CD4-positive, alpha-beta T cell treated with Interleukin-10 for 1 hour (primary cell): ENCODE measurements around the gene NDRG3.
"Not testable (repeated sequence)": the region's sequence is repeated elsewhere in the genome, so short reads cannot be mapped to it uniquely, and the experiment has no call there.

ENCODE experiments used
- DNase-seq: peaks from one replicate; pipeline ENCODE4 v3.0.0-alpha.2; 2020

NDRG3 gene

DNA sequence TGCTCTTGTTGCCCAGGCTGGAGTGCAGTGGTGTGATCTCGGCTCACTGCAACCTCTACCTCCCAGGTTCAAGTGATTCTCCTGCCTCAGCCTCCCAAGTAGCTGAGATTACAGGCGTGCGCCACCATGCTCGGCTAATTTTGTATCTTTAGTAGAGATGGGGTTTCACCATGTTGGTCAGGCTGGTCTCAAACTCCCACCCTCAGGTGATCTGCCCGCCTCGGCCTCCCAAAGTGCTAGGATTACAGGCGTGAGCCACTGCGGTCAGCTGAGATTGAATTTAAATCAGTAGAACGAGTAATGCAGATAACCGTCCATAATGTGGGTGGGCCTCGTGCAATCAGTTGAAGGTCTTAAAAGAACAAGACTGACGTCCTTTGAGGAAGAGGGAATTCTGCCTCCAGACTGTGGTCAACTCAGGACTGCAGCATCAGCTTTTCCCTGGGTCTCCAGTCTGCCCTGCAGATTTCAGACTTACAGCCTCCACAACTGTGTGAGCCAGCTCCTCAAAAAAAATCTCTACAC lies 107.0 kb downstream of the NDRG3 start:
- not testable (repeated sequence) for DNase-seq

DNA sequence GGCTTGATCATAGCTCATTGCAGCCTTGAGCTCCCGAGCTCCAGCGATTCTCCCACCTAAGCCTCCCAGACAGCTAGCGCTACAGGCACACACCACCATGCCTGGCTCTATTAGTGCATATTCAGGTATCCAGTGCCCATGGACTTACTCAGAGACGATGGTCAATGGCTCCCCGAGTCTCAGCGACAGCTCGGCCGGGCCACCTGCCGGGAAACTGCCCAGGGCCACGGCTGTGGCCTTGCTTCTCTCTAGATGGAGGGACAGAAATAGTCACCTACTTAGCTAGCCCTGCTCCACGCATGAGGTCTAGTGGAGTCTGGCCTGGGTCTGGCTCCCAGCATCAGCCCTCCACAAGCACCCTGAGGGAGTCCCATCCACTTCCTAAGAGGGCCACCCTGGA lies 111.5 kb downstream of the NDRG3 start:
- DNase-seq: no peak

DNA sequence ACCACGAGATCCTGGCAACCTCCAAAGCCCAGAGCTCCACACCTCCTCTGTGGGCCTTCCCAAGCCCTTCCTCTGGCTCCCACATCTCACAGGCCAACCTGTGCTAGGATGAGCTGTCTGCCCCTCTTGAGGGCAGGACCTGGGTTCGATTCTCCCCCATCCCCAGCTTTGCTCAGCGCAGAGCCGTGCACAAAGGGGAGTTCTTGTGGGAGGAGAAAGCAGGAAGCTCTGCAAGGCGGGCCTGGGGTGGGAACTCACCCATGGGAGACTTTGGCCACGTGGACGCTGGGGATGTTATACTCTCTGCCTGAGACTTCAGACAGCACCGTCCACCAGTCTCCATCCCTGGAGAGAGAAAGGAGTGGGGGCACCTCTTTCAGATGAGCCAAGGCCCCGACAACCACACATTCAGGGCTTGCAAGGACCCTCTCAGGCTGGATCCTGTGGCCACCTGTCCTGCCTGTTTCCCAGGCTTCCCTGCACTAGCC lies 112.6 kb downstream of the NDRG3 start:
- no peak for DNase-seq

DNA sequence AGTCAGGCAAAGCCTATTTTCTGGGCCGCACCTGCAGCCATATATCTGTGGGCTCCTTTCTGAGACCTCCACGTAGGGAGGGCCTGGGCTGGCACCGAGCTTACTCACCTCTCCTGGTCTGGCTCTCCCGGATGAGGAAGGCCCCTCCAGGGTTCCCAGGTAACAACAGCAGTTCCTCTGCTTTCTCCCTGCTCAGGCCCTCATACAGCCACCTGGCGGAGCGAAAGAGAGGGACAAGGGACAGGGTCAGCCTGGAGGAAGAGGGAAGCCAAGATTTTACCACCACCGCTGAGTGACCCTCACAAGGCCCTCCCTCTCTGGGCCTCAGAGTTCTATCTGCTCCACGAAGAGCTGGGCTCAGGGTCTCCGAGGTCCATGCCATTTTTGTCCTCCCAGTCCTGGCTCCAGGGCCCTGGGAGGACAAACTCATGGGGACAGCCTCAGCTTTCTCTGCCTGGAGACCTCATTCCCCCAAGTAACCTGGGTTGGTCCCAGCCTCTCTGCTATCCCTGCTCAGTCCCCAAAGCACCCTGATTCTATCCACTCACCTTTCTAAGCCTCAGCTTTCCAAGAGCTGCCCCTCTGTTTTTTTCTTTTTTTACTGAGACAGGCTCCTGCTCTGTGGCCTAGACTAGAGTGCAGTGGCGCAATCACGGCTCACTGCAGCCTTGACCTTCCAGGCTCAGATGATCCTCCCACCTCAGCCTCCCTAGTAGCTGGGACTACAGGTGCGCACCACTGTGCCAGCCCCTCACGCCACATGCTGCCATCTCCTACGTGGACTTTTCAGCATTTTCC lies 113.2 kb downstream of the NDRG3 start:
- DNase-seq: no peak

DNA sequence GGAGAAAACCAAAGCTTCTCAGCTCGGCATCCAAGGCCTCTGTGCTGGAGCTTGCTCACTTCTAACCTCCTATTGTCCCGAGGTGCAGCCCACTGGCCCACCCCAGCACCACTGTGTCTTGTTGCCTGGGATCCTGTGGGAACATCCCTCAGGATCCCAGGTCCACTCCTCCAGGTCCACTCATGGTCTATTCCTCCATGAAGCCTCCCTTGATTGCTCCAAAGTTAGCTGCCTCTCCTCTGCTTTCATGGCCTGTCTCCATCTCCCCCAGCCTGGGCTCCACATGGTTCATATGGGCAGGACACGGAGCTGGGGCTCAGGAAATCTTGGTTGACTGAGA lies 113.8 kb downstream of the NDRG3 start:
- DNase-seq: no peak

DNA sequence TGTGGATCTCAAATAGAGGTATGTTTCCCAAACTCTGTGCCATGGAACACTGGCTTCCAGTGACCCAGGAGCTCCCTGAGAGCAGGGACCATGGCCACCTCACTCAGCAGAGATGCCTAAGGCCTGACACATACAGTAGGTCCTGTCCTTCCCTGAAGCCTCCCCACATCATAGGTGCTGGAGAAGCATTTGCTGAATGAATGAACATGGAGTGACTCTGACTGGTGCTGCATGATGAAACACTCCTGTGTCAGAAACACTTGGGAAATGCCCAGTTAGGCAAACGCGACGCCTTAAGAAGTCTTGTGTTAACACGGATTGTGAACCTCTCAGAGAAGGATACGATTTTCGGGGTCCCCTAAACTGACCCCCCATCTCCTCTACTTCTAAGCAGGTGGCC lies 114.2 kb downstream of the NDRG3 start:
- no peak for DNase-seq

DNA sequence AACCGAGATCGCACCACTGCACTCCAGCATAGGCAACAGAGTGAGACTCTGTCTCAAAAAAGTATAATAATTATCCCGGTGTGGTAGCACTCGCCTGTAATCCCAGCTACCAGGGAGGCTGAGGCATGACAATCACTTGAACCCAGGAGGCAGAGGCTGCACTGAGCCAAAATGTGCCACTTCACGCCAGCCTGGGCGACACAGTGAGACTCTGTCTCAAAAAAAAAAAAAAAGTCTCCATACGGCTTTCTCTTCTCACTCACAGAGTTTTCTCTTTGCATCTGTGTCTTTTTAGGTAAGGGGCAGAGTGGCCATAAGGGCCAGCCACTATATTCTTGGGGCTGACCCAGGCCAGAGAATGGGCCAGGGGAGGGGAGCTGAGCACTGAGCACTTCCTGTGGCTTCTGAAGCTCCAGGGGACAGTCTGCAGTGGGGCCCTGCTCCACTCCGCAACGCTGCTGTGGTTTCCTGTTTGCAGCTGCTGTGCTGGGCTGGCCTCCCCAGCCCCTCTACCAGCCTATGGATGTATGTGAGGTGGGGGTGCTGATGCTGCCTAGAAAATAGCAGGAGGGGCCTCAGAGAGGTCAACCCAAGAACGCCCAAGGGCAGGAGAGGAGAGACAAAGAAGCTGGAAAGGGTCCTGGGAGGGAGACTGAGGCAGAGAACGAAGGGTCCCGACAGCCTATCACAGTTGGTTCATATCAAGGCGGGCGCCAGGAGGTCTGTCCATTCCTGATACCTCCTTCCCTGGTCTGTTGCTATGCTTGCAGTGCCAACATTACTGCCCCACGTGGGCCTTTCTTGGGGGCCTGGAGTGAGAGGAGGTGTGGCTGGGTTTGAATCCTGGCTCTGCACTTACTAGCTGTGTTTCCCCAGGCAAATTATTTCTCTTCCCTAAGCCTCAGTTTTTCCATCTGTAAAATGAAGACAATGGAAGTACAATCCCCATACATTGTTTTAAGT lies 115.9 kb downstream of the NDRG3 start:
- peak; percentile 52 for DNase-seq

DNA sequence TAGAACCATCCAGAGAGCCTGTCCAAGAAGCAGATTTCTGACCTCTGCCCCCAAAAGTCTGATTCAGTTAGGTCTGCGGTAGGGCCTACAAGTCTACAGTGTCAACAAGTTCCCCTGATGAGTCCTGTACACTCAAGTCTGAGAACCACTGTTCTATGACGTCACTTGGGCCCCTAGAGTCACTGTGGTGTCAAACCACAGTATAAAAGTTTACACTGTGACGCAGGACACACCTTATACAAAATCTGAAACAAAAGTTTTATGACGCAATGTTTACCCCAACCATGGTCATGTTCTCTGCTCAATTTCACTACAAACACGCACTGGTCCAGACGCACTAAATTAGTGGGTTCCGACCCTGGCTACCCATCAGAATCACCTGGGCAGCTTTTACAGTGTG lies 117.8 kb downstream of the NDRG3 start:
- DNase-seq: peak; percentile 58

DNA sequence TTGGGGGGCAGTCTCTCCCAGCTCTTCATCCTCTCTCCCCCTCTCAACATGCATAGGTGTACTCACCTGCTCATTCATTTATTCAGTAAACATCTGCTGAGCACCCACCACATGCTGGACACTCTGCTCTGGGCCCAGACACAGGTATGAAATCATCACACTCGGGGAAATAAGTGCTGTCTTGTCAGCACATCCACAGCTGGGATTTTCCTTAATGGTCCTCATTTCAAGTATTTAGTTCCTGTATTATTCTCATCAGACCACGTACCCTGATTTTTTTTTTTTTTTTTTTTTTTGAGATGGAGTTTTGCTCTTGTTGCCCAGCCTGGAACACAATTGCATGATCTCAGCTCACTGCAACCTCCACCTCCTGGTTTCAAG lies 121.0 kb downstream of the NDRG3 start:
- no peak for DNase-seq

DNA sequence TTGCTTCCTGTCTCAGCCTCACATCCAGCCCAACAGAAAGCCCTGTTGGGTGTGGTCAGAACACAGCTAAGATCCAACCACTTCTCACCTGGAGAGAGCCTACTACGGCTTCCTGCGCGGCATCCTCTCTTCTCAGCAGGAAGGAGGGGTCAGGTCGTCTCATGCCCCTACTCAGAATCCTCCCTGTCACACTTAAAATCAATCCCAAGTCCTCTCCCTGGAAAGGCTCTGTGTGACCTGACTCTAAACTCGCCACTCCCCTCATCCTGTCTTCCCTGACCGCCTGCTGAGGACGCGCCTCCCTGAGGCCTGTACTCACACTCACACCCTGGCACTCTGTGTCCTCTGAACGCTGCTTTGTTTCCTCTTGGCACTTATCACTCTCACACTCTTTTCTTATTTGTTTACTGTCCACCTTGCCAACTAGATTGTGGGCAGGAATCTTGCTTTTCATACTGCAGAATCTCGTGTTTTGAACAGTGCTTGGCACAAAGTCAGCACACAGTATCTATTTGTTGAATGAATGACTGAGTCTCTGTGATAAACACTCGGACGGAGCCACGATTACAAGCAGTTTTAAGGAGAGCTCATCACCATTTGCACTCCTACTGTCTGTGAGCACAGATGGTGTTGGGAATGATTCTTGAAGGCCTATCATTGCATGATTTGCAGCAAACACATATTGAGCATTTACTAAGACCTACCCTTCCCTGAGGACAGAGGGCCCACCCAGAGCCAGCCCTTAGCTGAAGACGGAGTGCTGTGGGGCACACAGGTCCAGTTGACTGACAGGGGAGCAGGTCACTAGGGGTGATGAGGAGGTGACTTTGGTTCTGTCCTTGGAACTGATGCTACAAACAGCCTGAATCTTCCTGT lies 121.6 kb downstream of the NDRG3 start:
- DNase-seq: no peak

DNA sequence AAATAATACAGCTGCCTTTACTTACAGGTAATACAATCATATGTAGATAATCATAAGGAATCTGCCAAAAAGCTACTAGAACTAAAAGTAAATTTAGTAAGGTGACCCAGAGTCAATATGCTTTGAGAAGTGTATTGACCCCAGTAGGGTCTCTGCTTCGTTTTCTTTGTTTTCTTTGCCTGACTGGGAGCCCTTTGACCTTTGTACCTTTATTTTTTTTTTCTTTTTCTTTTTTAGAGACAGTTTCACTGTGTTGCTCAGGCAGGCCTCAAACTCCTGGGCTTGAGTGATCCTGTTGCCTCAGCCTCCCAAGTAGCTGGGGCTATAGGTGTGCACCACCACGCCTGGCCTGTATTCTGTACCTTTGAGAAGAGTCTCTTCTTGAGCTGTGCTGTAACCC lies 122.4 kb downstream of the NDRG3 start:
- no peak for DNase-seq

DNA sequence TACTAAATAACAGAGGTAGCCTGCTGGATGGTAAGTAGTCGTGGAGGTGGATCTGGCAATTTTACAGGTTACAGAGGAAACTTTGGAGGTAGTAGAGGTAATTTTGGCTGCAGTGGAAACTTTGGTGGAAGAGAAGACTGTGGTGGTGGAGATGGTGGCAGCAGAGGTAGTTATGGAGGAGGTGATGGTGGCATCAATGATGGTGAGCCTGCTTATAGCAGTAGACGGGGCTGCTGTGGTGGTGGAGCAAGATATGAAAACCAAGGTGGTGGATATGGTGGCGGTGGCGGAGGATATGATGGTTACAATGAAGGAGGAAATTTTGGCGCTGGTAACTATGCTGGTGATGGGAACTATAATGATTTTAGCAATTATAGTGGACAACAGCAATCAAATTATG lies 125.0 kb downstream of the NDRG3 start:
- DNase-seq: no peak

DNA sequence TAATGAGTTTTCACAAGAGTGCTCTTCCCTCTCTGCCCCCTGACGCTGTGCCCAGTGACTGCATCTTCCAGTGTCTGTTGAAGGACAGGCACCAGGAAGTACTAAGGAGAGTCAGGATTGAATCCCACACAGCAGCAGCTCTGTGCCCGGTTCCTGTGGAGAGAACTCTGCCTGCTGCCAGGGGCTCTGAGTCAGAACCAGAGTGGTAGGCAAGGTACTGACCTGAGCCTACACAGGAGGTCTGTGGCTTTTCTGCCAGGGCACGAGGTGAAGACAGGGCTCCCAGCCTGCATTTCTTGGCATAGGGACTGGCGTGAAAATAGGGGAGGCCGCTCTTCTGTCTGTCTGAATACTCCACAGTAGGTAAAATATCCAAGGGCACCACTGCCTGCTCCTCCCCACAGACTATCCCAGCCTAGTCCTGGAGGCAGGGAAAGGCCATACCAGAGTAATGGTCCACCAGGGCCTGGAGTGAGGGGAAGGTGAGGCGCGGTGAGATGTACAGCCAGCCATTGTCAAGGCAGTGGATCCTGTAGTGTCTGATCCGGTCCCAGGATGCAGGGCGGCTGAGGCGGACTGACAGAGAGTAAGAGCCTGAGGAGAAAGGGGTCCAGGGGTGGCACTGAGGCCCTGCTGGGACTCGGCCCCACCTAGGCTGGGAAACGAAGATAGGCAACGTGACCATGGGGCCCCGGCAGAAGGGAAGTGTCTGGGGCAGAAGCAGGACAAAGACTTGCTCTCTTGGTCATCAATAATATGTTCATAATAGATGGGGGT lies 130.9 kb downstream of the NDRG3 start:
- DNase-seq: no peak

DNA sequence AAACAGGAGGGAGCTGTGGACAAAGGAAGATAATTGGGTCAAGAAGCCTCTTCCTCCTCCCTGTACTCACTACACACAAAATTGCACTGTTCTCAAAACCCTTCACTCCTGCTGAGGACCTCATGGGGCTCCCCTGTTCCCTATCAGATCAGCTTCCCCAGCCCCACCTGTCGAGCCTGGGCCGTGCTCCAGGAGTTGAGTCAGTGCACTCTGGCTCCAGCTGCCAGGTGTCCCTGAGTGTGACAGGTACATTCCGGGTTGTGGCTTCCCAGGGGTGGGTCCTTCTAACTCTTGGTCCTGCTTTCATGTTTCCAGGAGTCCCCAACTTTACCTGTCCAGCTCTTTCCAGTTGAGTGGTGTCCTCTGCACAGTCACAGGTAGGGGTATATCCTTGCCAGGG lies 131.9 kb downstream of the NDRG3 start:
- no peak for DNase-seq

DNA sequence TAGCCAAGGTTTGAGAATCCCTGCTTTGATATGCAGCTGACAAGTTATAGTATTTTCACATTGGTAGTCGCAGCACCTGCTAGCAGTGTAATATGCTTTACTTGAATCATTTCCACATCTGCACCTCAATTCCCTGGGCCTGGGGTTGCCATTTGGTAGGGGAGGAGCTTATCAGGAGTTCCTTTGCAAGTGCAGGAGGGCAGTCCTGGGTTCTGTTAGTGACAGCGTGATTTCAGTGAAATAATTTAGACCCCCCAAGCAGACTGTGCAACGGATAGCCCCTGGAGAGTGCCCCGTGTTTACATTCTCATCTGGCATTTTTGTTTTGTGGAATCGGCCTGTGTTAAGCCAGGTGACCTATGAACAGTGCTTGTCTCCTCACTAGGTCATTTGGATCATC lies 134.3 kb downstream of the NDRG3 start:
- DNase-seq: no peak

DNA sequence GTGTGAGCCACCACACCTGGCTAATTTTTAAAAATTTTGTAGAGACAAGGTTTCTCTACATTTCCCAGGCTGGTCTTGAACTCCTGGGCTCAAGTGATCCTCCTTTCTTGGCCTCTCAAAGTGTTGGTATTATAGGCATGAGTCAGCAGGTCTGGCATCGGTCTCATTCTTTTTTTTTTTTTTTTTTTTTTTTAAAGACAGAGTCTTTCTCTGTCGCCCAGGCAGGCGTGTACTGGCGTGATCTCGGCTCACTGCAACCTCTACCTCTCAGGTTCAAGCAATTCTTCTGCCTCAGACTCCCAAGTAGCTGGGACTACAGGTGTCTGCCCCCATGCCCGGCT lies 137.5 kb downstream of the NDRG3 start:
- DNase-seq: not testable (repeated sequence)

DNA sequence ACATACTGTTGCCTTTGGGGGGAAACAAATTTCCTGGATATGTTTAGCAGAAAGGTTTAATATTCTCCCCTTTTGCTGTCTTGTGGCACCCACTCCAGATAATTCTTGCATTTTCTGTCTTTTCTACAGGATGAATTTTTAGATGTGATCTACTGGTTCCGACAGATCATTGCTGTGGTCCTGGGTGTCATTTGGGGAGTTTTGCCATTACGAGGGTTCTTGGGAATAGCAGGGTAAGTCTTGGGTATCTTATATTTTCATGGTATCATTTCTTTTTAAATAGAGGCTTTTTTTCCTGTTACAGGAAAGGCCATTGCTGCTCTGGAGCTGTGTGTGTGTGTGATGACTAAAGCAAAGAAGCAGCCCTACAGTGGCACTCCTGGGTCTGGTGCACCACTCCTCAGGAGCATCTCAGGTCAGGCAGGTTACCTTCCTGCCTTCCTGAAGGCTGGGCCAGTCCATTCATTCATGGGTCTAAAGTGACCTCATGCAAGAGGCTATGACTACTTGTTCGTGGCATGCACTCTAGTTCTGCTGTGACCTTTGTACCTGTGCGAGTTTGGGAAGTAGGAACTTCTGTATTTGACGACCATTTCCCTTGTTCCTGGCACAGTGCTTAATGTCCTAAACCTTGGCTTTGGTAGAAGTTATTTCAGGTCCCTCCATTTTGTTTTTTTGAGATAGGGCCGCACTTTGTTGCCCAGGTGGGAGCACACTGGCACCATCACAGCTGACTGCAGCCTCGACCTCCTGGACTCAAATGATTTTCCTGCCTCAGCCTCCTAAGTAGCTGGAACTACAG lies 138.1 kb downstream of the NDRG3 start:
- no peak for DNase-seq

DNA sequence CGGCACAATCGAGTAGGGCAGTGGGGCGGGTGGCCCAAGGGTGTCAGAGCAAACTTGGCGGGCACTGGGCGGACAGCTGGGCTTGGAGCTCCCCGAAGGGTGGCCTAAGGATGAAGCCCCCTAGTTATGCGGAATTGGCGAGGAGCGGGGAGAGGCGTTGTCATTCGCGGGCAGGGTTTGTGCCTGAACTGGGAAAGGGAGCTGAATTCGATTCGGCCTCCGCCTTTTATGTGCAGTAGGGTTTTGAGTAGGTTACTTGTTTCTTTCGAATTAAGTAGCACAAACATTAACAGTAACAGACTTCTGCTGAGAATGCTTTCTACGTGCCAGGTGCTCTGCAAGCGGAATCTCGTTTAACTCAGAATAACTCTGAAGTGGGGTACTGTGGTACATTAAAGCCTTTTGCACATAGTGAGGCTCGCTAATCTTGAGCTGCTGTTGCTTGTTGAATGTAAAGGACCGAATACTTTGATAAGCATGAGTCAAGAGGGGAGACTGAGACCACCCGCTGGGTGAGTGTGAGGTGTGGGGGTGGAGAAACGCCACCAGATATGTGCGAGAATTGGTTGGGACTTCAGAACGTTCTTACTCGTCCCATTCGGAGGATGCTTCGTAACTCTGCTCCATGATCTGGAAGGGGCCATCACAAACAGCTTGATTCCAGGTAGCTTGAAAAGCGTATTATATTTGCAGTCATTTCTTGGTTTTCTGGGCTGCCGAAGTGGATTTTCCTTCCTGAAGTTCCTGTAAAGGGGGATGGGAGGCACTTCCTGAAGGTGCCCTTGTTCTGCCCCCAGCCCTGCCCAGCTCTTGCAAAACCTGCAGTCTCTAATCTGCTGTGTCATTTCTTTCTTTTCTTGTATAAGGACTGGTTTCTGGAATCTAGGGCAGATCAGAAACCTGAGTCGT lies 139.5 kb downstream of the NDRG3 start:
- DNase-seq: no peak

DNA sequence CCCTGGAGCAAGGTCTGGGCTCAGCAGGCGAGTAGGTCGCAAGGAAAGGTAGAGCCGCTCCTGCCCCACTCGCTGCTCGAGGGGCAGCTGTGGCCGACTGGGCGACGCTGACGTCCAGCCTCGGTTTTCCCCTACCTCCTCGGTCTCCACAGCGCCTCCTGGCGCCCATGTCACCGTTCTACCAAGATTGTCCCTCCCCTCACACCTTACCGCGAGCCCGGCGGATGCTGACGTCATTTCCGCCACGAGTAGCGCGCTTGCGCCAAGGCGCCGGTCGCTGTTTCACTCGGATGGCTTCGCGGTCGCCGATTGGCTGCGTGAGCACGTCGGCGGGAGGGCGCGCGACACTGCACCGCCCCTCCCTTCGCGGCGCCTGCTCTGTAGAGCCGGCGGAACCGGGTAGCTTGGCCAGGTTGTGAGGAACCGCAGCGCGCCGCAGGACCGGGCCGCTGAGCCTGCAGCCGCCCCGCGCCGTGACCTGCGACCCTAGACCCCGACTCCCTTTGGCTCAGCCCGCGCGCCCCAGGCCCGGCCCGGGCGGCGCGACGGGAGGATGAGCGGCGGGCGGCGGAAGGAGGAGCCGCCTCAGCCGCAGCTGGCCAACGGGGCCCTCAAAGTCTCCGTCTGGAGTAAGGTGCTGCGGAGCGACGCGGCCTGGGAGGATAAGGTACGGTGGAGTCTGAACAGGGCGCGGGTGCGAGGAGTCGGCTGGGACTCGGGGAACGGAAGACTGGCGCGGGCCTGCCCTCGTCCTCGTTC lies 140.3 kb downstream of the NDRG3 start, which contains the start of gene RAB5IF:
Gene RAB5IF (plus strand): TSS at position 381 of the 759 bp plus-strand sequence. CDS start 173 bp downstream, at position 554.
- peak; percentile 99 for DNase-seq
